NCI-H1694 treated with DMSO at 0.1 percent for 48 hours (cell line): ENCODE data around the gene NR5A2.

Source experiments
- DNase-seq: peaks from one replicate; lab custom pipeline; 2025; lab: John Stamatoyannopoulos, UW

NR5A2 gene

GRCh38 chr1:200205216-200205995 is 177.9 kb downstream of the NR5A2 start:
- no peak for DNase-seq

GRCh38 chr1:200206340-200206739 is 178.8 kb downstream of the NR5A2 start:
- DNase-seq = no peak

GRCh38 chr1:200206761-200207160 is 179.3 kb downstream of the NR5A2 start:
- DNase-seq = no peak

GRCh38 chr1:200207711-200208126 is 180.2 kb downstream of the NR5A2 start:
- no peak for DNase-seq

GRCh38 chr1:200211157-200211556 is 183.6 kb downstream of the NR5A2 start:
- no peak for DNase-seq

GRCh38 chr1:200213392-200213791 is 185.9 kb downstream of the NR5A2 start:
- DNase-seq = no peak

GRCh38 chr1:200213921-200214320 is 186.4 kb downstream of the NR5A2 start:
- no peak for DNase-seq

- no peak for DNase-seq
Measured at GRCh38 chr1:200215350-200215749, 187.8 kb downstream of the NR5A2 start.

GRCh38 chr1:200217703-200218102 is 190.2 kb downstream of the NR5A2 start:
- no peak for DNase-seq

- DNase-seq = no peak
Measured at GRCh38 chr1:200221614-200222282, 194.2 kb downstream of the NR5A2 start.

- DNase-seq = no peak
Measured at GRCh38 chr1:200223207-200223606, 195.7 kb downstream of the NR5A2 start.

GRCh38 chr1:200223613-200224012 is 196.1 kb downstream of the NR5A2 start:
- DNase-seq = no peak

- no peak for DNase-seq
Measured at GRCh38 chr1:200224315-200224714, 196.8 kb downstream of the NR5A2 start.

GRCh38 chr1:200226268-200226968 is 198.9 kb downstream of the NR5A2 start:
- DNase-seq = no peak

- no peak for DNase-seq
Measured at GRCh38 chr1:200226969-200227303, 199.4 kb downstream of the NR5A2 start.
